Fibroblast of skin of scalp (primary cell): ENCODE results near the gene PARM1. TPM values are rescaled to one million over a fixed set of nuclear protein-coding genes. Genes with fewer than 3 reads are reported as not detected.

Experiments used
- DNase-seq: peaks from one replicate; pipeline ENCODE4 v3.0.0-alpha.2; 2013
- polyA plus RNA-seq, 2 experiments: library from polyadenylated mRNA; unstranded; fragments of 120-200 nt; gene quantifications; one replicate each; pipeline ENCODE4 v1.2.1, GENCODE V29; 2013; ENCODE audit not compliant: insufficient read length in 2 of 2

Gene PARM1, protein sequence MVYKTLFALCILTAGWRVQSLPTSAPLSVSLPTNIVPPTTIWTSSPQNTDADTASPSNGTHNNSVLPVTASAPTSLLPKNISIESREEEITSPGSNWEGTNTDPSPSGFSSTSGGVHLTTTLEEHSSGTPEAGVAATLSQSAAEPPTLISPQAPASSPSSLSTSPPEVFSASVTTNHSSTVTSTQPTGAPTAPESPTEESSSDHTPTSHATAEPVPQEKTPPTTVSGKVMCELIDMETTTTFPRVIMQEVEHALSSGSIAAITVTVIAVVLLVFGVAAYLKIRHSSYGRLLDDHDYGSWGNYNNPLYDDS
- 0.39 TPM for polyA plus RNA-seq (2013, experiment 1 of 2; ENCODE audit: insufficient read length)
- polyA plus RNA-seq (2013, experiment 2 of 2; ENCODE audit: insufficient read length) = 1.7 TPM

DNA sequence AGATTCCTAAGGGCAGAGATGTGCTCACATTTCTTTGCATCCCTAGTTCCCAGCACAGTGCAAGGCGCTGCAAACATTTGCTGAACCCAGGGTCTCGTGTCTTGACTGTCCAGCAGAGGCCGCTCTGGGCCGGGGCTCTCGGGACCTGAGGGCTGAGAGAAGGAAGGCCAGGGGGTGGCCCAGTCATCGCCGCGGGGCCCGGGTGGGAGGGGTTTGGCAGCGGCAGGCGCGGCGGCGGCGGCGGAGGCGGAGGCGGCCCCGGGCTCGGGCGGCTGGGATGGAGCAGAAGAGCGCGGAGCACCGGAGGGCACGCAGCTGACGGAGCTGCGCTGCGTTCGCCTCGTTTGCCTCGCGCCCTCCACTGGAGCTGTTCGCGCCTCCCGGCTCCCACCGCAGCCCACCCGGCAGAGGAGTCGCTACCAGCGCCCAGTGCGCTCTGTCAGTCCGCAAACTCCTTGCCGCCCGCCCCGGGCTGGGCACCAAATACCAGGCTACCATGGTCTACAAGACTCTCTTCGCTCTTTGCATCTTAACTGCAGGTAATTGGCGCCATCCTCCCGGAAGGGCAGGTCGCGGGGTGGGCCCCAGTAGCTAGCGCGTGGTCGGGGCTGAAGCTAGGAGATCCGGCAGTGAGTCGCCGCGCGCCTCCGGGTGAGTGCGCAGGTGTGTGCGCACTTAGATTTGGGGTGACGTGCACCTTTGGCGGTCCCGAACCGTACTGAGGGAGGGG lies at the start of gene PARM1:
PARM1 (plus strand) TSS at position 285 of the 730 bp plus-strand sequence; CDS start at position 497, 212 bp downstream.
- peak; percentile 67 for DNase-seq

DNA sequence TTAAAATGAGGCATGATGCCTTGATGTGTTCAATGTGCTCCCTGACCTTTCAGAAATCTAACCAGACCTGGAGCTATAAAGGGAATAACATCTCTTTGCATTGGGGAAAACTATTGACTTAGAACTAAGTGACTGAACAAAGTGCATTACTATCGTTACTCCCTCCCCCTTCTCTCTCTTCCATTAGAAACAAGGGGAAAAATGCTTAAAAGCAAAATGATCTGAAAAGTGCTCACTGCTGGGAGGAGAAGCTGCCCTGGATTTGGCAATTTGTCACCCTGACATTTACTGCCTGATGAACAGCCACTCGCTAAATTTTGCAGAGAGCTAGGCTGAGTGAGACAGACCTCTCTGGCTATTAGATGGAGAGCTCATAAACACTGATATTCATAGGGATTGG lies 48.6 kb upstream of the PARM1 start:
- DNase-seq = no peak

DNA sequence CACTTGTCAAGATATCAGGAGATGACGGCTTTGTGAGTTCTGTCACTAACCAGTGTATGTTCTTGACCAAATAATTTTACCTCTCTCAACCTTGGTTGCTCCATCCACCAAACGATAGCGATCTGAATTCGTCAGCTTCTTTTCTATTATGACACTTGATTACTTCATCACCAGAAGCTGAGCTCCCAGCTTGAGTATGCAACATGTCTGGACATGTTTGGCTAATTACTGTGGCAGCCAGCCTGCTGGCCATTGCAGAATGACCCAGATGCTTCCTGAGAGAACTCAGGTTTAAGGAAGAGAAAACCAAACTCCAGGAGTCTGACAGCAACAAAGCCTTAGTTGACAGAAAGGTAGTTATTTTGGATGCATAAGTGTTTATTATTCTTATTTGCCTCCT lies 46.4 kb upstream of the PARM1 start:
- no peak for DNase-seq

DNA sequence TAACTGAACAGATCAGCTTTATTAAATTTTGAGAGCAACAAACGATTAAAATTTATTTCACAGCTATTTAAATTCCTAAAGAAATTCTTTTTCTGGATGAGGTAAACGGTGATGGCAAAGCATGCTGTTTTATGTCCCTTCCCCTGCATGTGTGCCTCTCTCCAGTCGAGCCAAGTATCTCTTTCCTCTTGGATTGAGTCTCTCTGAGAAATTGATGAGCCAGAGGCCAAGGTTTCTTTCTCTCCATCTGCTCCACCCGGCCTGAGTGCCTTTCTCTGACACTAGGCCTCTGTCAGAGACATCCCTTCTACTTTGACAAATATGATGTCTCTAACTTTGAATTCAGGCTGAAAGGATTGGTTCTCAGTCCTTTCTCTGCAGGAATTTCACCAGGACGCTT lies 42.6 kb upstream of the PARM1 start:
- no peak for DNase-seq

DNA sequence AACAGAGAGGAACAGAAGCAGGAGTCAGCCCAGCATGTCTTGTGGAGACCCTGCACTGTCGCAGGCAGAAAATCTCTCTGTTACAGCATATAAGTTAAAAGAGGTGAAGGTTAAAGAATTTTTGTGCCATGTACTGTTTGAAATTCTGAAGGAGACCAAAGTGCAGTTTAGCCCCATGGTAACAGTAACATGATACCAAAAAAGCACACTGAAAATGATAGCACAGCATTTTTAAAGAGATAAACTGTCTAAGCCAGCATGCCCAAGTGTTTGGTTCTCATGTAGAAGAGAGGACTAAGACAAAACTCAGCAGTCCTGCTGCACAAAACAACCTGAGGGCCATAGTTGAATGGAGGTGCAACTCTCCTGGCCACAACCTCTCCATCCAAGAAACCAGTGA lies 41.9 kb upstream of the PARM1 start:
- DNase-seq = no peak

DNA sequence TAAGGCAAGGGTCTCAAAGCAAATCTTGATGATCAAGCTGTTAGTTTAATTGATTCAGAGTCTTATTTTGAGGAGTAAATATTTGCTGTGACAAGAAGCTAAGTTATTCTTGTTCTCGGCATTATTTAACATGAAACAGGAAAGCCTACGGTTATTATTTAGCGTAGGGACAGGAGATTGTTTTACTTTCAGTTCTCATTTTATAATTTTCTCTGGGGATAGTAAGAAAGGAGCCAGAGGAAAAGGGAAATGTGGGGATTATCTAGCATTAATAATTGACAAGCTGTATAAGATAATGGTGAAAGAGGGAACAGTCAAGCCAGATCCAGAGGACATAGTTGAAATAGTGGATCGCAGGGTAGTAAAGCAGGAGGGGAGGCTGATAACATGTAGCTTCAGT lies 39.7 kb upstream of the PARM1 start:
- DNase-seq = no peak

DNA sequence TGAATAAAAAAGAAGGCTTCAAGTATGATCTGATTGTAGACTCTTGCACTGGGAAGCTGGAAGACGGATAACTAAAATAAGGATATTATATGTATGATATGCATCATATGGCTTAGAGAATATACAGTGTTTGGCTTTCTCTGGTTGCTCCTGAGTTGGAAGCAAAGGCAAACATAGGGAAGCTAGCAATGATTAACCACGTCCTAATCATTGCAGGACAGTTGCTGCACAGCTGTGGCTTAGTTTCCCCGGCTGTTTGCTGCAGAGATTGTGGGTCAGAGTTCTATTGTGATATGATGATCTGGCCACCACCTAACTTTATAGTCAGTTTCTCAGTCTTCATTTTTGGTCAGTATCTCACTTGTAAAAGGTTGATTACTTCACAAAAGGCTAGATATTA lies 36.3 kb upstream of the PARM1 start:
- DNase-seq = no peak

DNA sequence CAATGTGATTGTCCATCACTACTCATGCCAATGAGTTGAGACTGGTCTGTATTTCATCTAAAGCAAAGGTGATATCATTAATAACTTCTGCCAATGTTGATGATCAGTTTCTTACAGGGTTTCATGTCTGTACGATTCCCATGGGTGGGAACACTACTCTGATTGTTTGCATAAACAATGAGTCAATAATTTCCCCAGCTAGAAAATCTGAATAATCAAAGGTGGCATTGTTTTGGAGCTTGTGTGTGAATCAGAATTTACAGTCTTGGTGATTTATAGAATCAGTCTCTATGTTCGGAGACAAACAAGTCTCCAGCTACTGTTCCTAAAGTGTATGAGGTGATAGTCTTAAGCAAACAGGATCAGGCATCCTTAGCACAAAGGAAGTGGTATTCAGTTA lies 35.5 kb upstream of the PARM1 start:
- DNase-seq = no peak

DNA sequence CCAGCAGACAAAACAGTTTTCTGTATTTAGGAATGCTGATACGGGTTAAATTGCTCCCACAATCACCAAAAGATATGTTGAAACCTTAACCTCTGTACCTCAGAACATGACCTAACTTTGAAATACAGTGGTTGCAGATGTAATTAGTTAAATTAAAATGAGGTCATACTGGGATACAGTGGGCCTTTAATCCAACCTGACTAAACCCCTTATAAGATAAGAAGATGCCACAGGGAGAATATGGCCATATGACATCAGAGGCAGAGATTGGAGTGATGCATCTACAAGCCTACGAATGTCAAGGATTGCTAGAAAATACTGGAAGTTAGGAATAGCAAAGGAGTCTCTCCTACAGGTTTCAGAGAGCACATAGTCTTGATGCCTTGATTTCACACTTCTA lies 32.1 kb upstream of the PARM1 start:
- DNase-seq = no peak

DNA sequence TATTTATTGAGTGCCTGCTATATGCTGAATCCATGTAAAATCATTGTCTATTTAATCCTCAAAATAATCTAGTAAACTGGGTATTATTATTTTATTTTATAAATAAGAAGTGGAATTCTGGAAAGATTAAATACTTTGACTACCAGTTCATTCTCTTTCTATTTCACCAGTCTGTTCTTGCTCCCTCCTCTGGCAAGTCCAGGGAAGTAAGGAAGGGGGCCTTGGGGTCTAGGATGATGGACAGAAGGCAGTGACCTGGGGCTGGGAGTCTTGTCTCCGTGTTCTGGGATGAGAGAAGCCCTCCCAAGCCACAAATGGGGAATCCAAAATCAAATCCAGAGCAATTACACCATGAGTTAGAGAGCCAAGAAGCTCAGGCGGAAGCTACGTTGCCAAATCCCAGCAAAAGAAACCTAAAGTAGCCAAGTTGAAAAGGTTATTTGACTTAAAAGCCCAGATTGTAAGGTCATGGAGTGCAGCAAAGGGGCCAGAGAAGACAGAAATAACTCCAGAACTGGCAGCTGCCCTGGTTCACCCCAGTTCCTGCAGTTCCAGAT lies 28.3 kb upstream of the PARM1 start:
- DNase-seq = no peak

DNA sequence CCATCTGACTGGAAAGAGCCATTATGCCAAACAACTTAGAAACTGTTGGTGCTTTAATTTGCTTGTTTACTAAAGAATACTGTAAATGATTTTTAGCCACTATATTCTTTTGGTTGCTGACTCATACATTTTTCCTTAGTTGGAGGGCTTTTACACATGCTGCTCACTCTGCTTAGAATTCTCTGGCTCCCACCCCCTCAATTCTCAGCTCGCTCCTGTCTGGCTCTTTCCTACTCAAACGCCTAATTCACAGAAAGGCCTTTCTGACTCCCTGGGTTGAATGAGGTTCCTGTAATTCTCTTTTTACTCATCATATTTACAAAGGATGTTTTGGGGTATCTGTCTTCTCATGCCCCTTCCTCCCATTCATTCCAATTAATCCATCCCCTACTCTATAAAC lies 26.1 kb upstream of the PARM1 start:
- DNase-seq = no peak

DNA sequence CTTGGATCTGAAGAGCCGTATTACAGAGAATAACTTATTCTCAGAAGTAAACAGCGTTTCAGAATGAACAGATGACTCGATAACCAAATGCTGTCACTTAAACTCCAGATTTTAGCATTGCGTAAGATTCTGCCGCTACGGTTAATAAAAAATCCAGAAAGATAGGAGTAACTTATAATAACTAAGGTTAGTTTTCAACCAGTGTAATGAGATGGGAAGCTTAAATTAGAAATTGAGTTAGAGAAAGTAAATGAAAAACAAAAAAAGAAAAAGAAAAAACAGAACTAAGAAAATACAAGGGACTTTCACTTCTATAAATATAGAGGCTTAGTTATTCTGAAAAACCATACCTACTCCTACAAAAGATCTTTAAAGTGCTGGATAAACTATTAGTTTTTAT lies 13.1 kb upstream of the PARM1 start:
- no peak for DNase-seq

DNA sequence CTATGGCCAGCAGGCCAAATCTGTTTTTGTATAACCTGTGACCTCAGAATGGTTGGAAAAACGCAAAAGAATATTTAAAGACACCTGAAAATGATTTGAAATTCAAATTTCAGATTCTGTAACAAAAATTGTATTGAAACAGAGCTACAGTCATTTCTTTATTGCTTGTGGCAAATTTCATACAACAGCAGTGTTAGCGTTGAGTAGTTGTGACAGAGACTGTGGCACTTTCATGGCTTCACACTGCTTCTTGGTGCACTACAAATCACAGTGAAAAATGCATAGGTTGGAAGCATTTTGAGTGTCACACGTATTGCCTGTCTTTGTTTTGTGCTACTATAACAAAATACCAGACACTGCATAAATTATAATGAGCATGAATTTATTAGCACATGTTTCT lies 12.2 kb upstream of the PARM1 start:
- no peak for DNase-seq

DNA sequence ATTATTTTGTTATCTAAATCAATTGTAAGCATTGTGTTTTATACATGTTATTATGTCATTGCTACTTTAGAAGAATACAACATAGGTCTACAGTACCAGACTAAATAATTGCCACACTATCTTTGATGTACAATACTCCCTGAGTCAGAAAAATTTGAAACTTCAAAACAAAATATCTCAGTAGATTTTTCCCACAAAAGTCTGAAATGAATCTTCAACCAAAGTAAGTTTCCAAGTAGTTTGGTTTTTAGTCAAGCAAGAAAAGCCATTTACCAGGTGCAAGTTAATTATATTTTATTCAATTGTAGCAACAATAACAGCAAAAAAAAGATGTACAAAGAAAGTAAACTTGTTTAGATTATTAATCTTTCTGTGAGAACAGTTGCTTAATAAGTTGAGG lies 11.4 kb upstream of the PARM1 start:
- no peak for DNase-seq

DNA sequence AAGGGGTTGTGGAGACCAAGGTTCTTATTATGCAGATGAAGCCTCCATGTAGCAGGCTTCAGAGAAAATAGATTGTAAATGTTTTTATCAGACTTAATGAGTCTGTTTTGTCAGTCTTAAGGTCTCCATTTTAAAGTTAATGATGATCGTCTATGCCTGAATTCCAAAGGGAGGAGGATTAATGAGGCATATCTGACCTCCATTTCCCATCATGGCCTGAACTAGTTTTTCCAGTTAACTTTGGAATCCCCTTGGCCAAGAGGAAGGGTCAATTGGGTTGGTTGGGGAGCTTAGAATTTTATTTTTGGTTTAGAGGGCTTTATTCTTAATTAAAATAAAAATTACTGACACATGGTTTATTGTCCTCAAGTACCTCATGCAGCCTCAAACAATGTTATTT lies 6.9 kb upstream of the PARM1 start:
- DNase-seq = no peak

DNA sequence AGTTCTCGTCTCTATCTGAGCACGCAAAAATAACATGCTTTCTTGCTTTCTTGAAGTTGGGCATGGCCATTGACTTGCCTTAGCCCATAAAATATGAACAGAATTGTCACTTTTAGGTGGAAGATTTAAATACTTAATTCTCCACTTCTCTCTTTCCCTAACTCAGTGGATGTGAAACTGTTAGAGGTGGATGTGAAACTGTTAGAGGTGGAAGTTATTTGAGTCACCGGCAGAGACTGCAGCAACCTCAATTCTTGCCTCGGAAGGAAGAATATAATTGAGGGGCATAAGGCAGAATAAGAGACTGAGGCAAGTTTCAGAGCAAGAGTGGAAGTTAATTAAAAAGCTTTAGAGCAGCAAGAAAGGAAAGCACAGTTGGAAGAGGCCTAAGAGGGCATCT lies 2.8 kb upstream of the PARM1 start:
- DNase-seq = no peak

DNA sequence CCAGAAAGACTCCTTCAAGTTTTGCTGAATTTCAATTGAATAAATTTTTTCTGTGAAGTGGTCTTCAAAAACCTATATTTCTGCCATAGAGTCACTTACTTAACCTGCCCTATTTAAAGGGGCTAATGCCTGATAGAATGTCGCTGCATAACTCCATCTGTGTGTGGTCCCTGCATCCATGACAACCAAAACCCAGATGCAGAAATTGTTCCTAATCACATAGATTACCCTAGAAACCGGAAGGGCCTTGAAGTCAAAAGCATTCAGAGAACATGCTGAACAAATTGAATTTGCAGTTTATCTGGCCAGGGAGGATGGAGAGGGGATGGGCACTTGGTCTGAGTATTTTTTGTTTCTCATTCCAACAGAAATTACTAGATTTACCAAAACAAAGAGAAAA lies 1.5 kb upstream of the PARM1 start:
- DNase-seq = no peak

DNA sequence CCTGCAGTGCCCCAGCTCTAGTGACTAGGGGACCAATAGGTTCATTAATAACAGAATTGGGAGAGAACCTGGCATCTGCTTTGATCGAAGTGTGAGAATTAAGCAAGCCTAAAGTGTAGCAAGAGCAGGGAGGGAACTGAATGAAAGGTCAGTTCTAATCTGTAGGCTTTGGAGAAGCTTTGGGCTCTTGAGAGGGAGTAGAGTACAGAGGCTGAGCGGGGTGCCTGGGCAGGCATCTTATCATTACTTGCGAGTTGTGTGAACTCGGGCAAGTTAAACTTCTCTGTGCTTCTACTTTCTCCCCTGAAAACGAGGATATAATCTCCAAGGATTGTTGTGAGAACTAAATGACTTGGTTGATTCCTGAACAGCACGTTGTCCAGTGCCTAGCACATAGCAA lies 906 bp upstream of the PARM1 start:
- DNase-seq = no peak

DNA sequence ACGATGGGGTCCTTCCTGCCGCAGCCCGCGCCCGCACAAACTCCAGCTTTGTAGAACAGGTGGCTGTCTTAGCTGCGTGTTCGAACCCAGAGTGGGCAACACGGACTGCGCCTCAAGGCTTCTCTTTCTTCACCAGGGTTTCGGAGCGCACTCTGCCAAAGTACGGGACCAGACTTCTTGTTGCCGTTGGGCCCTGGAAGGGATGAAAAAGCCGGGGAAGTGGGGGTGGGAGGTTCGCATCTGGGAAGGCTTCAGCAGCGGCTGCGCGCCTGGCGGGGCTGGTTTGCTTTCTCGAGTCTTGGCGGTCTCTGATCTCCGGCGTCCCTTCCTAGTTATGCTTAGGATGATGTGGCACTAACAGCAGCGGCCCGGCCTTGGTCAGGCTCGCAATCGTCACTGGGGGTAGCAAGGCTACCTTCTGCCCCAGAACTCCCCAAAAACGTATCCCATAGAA lies 673 bp downstream of the PARM1 start:
- no peak for DNase-seq

DNA sequence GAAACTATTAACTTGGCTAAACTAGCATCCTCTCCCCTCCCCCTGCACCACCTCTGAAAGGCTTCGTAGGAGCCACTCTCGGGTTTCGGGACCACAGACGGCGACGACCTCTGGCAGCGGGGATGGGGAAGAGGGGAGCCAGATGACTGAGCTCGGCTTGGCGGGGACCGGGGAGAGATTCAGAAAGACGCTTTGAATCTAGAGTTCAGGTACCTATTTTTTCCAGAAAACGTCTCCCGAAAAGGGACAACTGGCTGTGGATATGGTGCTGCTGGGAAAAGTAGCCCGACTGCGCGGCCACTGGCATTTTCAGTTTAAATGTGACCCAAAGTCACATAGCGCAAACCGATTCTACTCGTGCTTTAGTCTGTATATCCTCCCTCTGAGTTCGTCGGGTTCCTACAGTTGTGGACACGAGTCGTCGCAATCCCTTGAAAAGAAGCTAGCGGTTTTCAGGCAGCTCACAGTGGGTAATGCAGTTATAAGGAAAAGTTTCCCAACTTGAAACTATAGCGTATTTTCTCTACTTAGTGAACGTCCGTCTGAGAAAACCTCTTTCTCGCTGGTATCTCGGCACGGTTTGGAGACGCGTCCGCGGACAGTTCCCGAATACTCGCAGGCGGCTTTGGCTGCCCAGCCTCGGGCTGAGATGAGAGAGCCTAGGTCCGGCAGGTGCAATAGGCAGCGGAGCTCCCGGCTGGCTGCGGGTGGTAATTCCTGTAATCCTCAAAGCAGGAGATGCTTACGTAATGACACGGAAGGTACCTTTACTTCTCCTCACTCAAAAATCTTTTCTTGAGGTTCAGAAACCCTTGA lies 1.3 kb downstream of the PARM1 start:
- peak; percentile 1 for DNase-seq

DNA sequence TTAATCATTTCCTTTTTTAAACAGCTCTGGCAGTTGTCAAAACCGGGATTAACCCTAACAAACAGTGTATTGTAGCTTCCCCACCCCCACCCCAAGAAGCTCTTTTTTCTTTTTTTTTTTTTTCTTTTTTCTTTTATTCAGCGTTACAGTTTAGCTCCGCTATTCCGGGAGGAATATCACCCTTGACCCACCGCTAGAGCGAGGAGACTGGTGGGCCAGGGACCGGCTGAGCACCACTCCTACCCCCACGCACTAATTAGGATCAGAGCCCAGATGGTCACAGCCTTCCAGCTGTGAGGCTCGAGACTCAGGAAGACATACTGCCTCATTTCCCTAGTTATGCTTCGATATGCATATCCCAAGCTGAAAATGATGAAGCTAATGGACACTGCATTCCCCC lies 2.0 kb downstream of the PARM1 start:
- DNase-seq = no peak

DNA sequence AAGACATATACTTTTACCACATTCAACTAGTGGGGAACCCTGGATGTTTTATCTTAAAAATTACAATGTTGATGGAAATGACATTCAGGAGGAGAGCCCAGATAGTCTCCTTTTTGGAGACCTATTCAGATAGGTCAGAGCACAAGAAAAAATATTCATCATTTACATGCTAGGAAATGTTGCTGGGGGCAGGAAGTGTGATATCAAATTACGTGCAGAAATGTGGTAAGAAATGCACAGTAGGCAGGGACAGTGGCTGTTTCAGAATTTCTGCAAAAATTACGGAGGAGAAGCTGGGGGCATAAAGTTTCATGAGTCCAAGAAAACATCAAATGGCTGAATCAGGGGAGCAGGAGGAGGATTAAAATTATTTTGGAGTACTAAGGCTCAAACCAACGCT lies 8.2 kb downstream of the PARM1 start:
- no peak for DNase-seq
